Measurements from ENCODE around the gene C12orf50.
"Not testable (repeated sequence)": the region's sequence is repeated elsewhere in the genome, so short reads cannot be mapped to it uniquely, and the experiment has no call there.

The C12orf50 gene

GRCh38 chr12:87981495-87981894 is 47.7 kb downstream of the C12orf50 start:
- no peak overlapping the region for H3K4me3 ChIP-seq (ENCODE audit: low read depth, low read length)
- TF ChIP-seq CTCF (IDR thresholded peaks at IDR 0.05; ENCODE audit: low read depth, low read length): no peak
- DNase-seq (ENCODE audit: low read depth, low spot score): no peak
- in situ Hi-C loops (cut with HindIII; ENCODE audit: low sequenced_read_pairs): no loop called here

- TF ChIP-seq CTCF (IDR thresholded peaks at IDR 0.05; ENCODE audit: low read depth, low read length): no peak
- no peak overlapping the region for H3K4me3 ChIP-seq (ENCODE audit: low read depth, low read length)
- in situ Hi-C loops (cut with HindIII; ENCODE audit: low sequenced_read_pairs): no loop called here
- no peak for DNase-seq (ENCODE audit: low read depth, low spot score)
These were observed 53.3 kb downstream of the C12orf50 start for GRCh38 chr12:87975879-87976278.

- no peak overlapping the region for H3K4me3 ChIP-seq (ENCODE audit: low read depth, low read length)
- in situ Hi-C loops (cut with HindIII; ENCODE audit: low sequenced_read_pairs): no loop called here
- TF ChIP-seq CTCF (IDR thresholded peaks at IDR 0.05; ENCODE audit: low read depth, low read length): no peak
- DNase-seq (ENCODE audit: low read depth, low spot score): no peak
These were observed 61.3 kb downstream of the C12orf50 start for GRCh38 chr12:87967871-87968270.

- in situ Hi-C loops (cut with HindIII; ENCODE audit: low sequenced_read_pairs): no loop called here
These were observed 68.6 kb downstream of the C12orf50 start for GRCh38 chr12:87960566-87960965.

GRCh38 chr12:87954028-87954427 is 75.2 kb downstream of the C12orf50 start:
- in situ Hi-C loops (cut with HindIII; ENCODE audit: low sequenced_read_pairs); DNase-seq (ENCODE audit: low read depth, low spot score); H3K4me3 ChIP-seq (ENCODE audit: low read depth, low read length): not testable (repeated sequence)

More at GRCh38 chr12:87960566-87960965, 68.6 kb downstream of the C12orf50 start:
- TF ChIP-seq CTCF (IDR thresholded peaks at IDR 0.05; ENCODE audit: low read depth, low read length): no peak
- no peak overlapping the region for H3K4me3 ChIP-seq (ENCODE audit: low read depth, low read length)
- no peak for DNase-seq (ENCODE audit: low read depth, low spot score)

- no peak overlapping the region for H3K4me3 ChIP-seq (ENCODE audit: low read depth, low read length)
- DNase-seq (ENCODE audit: low read depth, low spot score): peak; percentile 71
- in situ Hi-C loops (cut with HindIII; ENCODE audit: low sequenced_read_pairs): no loop called here
- peak; percentile 60 for TF ChIP-seq CTCF (IDR thresholded peaks at IDR 0.05; ENCODE audit: low read depth, low read length)
These were observed 75.8 kb downstream of the C12orf50 start for GRCh38 chr12:87953256-87953860.

GRCh38 chr12:87952850-87953249 is 76.4 kb downstream of the C12orf50 start:
- no peak overlapping the region for H3K4me3 ChIP-seq (ENCODE audit: low read depth, low read length)
- in situ Hi-C loops (cut with HindIII; ENCODE audit: low sequenced_read_pairs): no loop called here
- no peak for TF ChIP-seq CTCF (IDR thresholded peaks at IDR 0.05; ENCODE audit: low read depth, low read length)
- peak; percentile 17 for DNase-seq (ENCODE audit: low read depth, low spot score)
